HEK293 (cell line): Measurements from ENCODE around the gene TECR.

Source experiments
- KLF10 ChIP-seq: fragments of 450-650 bp; IDR thresholded peaks from 2 replicates; pipeline ENCODE4 v1.5.1; 2018; ENCODE audit warnings: missing biosample characterization, mild to moderate bottlenecking, missing genetic modification characterization
- KLF8 ChIP-seq: fragments of 450-650 bp; formaldehyde crosslinking; IDR thresholded peaks from 2 replicates; pipeline ENCODE4 v1.5.1; 2016; ENCODE audit warnings: missing biosample characterization, missing genetic modification characterization
- OSR2 ChIP-seq: fragments of 450-650 bp; formaldehyde crosslinking; IDR thresholded peaks from 2 replicates; pipeline ENCODE4 v1.5.1; 2016; ENCODE audit warnings: missing biosample characterization, missing genetic modification characterization
- PBX3 ChIP-seq: sonication (generic); formaldehyde crosslinking; IDR thresholded peaks from 2 replicates; pipeline ENCODE4 v1.8.1; 2022; ENCODE audit warnings: mild to moderate bottlenecking, moderate library complexity, missing genetic modification reagents
- REPIN1 ChIP-seq: fragments of 450-650 bp; formaldehyde crosslinking; IDR thresholded peaks from 2 replicates; pipeline ENCODE4 v1.5.1; 2017; ENCODE audit warnings: missing biosample characterization, missing genetic modification characterization, low read depth
- ZNF140 ChIP-seq: fragments of 450-650 bp; formaldehyde crosslinking; IDR thresholded peaks from 2 replicates; pipeline ENCODE4 v1.5.1; 2016; ENCODE audit warnings: missing biosample characterization, missing genetic modification characterization
- ZNF398 ChIP-seq: fragments of 450-650 bp; formaldehyde crosslinking; IDR thresholded peaks from 2 replicates; pipeline ENCODE4 v1.5.1; 2017; ENCODE audit warnings: missing biosample characterization, missing genetic modification characterization
- ZNF555 ChIP-seq: fragments of 450-650 bp; formaldehyde crosslinking; conservative IDR thresholded peaks from 2 replicates; pipeline ENCODE4 v1.5.1; 2017; ENCODE audit warnings: missing biosample characterization, mild to moderate bottlenecking, missing genetic modification characterization, inconsistent platforms
- ZNF561 ChIP-seq: fragments of 450-650 bp; IDR thresholded peaks from 2 replicates; pipeline ENCODE4 v1.5.1; 2018; ENCODE audit warnings: missing biosample characterization, missing genetic modification characterization, borderline replicate concordance
- ZNF747 ChIP-seq: fragments of 450-650 bp; formaldehyde crosslinking; IDR thresholded peaks from 2 replicates; pipeline ENCODE4 v1.5.1; 2016; ENCODE audit warnings: missing biosample characterization, missing genetic modification characterization
- TF ChIP-seq, protein P1 (sequence below): fragments of 450-650 bp; formaldehyde crosslinking; IDR thresholded peaks from 2 replicates; pipeline ENCODE4 v1.5.1; 2016; ENCODE audit warnings: missing biosample characterization, missing genetic modification characterization
- TF ChIP-seq, protein P2 (sequence below): fragments of 450-650 bp; formaldehyde crosslinking; IDR thresholded peaks from 2 replicates; pipeline ENCODE4; 2016; ENCODE audit warnings: missing biosample characterization, missing genetic modification characterization
- TF ChIP-seq, protein P3 (sequence below): fragments of 450-650 bp; formaldehyde crosslinking; IDR thresholded peaks from 2 replicates; pipeline ENCODE4 v1.5.1; 2016; ENCODE audit warnings: missing biosample characterization, missing genetic modification characterization

DNA sequence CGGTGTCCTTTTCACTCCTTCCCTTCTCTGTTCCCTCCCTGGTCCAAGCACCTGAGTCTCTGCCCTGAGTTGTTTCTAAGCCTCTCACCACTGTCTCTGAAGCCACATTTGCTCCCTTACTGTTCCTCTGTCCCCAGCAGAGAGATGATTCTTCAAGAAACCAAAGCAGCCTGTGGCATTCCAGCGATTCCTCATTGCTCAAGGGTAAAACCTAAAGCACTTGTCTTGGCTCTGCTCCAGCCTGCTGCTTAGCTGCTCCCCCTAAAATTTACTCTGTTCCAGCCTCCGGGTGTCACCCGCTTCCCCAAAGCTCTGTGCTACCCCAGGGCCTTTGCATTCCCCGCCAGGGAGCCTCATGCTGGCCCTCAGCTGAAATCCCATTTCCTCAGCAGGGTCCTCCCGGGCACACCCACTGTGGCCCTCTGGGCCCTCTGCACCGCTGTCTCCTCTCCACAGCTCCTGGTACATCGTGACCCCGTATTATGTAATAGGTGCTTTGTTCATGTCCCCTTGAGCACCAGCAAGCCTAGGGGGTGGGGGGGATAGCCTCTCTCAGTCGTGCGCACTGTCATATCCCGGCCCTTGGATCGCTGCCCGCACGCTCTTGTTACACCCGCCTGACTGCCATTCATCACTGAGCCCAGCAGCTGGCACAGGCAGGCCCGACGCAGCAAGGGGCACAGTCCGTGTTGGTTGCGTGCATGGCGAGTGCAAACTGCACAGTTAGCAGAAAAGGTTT is 15.8 kb downstream of the TECR start:
- TF ChIP-seq KLF10 (no peak), REPIN1 (tag by site-specific recombination) (no peak), KLF8 (tag by site-specific recombination) (no peak), ZNF140 (tag by site-specific recombination) (no peak), ZNF747 (no peak), ZNF555 (tag by site-specific recombination) (no peak), OSR2 (tag by site-specific recombination) (no peak), PBX3 (CRISPR knock-in tag) (no peak), ZNF561 (tag by site-specific recombination) (no peak), ZNF398 (tag by site-specific recombination) (no peak)
- TF ChIP-seq, protein P1, sequence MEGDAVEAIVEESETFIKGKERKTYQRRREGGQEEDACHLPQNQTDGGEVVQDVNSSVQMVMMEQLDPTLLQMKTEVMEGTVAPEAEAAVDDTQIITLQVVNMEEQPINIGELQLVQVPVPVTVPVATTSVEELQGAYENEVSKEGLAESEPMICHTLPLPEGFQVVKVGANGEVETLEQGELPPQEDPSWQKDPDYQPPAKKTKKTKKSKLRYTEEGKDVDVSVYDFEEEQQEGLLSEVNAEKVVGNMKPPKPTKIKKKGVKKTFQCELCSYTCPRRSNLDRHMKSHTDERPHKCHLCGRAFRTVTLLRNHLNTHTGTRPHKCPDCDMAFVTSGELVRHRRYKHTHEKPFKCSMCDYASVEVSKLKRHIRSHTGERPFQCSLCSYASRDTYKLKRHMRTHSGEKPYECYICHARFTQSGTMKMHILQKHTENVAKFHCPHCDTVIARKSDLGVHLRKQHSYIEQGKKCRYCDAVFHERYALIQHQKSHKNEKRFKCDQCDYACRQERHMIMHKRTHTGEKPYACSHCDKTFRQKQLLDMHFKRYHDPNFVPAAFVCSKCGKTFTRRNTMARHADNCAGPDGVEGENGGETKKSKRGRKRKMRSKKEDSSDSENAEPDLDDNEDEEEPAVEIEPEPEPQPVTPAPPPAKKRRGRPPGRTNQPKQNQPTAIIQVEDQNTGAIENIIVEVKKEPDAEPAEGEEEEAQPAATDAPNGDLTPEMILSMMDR (tag by site-specific recombination) = no peak
- TF ChIP-seq, protein P2, sequence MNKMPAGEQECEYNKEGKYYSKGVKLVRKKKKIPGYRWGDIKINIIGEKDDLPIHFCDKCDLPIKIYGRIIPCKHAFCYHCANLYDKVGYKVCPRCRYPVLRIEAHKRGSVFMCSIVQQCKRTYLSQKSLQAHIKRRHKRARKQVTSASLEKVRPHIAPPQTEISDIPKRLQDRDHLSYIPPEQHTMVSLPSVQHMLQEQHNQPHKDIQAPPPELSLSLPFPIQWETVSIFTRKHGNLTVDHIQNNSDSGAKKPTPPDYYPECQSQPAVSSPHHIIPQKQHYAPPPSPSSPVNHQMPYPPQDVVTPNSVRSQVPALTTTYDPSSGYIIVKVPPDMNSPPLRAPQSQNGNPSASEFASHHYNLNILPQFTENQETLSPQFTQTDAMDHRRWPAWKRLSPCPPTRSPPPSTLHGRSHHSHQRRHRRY (tag by site-specific recombination) = no peak
- TF ChIP-seq, protein P3, sequence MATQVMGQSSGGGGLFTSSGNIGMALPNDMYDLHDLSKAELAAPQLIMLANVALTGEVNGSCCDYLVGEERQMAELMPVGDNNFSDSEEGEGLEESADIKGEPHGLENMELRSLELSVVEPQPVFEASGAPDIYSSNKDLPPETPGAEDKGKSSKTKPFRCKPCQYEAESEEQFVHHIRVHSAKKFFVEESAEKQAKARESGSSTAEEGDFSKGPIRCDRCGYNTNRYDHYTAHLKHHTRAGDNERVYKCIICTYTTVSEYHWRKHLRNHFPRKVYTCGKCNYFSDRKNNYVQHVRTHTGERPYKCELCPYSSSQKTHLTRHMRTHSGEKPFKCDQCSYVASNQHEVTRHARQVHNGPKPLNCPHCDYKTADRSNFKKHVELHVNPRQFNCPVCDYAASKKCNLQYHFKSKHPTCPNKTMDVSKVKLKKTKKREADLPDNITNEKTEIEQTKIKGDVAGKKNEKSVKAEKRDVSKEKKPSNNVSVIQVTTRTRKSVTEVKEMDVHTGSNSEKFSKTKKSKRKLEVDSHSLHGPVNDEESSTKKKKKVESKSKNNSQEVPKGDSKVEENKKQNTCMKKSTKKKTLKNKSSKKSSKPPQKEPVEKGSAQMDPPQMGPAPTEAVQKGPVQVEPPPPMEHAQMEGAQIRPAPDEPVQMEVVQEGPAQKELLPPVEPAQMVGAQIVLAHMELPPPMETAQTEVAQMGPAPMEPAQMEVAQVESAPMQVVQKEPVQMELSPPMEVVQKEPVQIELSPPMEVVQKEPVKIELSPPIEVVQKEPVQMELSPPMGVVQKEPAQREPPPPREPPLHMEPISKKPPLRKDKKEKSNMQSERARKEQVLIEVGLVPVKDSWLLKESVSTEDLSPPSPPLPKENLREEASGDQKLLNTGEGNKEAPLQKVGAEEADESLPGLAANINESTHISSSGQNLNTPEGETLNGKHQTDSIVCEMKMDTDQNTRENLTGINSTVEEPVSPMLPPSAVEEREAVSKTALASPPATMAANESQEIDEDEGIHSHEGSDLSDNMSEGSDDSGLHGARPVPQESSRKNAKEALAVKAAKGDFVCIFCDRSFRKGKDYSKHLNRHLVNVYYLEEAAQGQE = no peak
